NCI-H2081 (cell line): ENCODE measurements around the gene RPS6KA1.
A peak's percentile ranks its signal among the peaks of the same experiment; 100 is the strongest.

ENCODE experiments used
- DNase-seq, 2 experiments: peaks; one replicate each; lab custom pipeline; 2025; lab: John Stamatoyannopoulos, UW

RPS6KA1 gene

DNA sequence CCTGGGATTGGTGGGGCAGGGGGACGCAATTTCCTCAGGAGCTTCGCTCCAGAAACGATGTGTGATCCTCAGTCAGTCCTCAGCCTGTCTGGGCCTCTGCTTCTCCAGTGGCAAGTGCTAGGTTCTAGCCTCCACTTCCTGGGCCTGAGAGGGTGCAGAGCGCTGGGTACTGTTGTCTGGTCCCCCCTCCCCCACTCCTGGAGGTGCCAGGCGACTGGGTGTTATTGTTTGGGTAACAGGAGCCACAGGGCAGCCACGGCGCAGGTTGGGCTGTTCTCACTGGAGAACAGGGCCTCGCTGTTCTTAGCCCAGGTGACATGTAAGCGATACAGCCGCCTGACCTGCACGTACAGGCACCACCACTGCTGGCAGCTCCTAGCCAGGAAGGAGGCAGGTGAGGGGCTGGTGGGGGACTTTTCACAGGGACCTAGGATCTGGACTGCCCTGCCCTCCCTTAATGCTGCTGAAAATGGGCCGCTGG is 2.1 kb downstream of the RPS6KA1 start:
- DNase-seq = peak in 1 of 2 experiments; percentile 26

DNA sequence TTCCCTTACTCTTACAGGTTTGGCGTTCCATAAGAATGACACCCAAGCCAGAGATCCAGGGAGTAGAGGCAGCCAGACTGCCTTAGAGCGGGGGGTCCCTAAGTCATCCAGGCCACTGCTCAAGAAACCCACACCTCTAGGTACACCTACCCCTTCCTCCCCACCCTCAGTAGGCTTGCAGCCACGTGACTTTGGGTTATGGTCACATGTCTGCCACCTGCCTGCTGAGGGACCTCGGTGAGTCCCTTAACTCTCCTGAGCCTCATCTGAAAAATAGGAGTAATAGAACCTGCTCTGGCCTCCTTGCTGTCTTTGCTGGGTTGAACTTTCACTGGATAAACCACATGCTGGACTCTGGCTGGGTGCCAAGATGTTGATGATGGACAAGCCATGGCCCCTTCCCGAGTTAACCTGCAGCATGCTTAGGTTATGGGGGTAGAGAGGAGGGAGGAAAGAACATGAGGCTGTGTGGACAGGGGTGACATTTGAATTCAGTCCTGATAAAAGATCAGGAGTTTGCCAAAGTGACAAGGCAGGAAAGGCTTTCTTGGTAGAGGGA is 4.5 kb downstream of the RPS6KA1 start:
- no peak for DNase-seq

DNA sequence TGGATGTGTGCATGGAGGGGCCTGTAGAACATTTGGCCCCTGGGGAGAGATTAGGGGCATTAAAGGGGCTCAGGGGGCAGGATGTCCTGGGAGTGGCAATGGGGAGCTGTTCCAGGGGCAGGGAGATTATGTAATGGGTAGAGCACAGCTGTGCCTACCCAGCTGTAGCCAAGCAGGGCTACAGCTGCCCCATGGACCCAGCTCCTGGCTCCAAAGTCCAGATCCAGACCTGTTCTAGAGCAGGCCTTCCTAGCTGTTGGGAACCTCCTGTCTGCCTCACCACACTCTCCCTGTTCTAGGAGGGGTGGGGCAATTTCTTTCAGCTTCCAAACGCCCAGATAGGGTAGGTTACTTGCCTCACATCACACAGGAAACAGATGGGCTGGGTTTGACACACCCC is 5.6 kb downstream of the RPS6KA1 start:
- no peak for DNase-seq

DNA sequence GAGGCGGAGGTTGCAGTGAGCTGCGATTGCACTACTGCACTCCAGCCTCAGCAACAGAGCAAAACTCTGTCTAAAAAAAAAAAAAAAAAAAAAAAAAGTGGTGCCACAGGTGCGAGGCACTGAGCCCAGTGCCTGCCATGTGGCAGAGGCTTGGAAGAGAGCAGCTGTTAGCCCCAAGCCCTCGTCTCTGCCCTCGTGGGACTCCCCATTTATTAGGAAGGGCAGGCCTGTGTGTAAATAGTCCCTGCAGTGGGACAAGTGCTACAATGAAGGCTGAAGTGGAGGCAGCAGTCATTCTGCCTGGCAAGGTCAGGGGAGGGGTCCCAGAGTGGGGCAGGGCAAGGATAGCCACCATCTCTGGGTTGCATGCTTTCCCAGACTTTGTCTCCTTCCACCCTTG is 6.5 kb downstream of the RPS6KA1 start:
- DNase-seq = no peak

- no peak for DNase-seq
These were observed 7.0 kb downstream of the RPS6KA1 start for GRCh38 chr1:26536521-26536920.

- DNase-seq = no peak
These were observed 8.4 kb downstream of the RPS6KA1 start for GRCh38 chr1:26537951-26538352.

GRCh38 chr1:26538480-26539412 is 9.2 kb downstream of the RPS6KA1 start:
- DNase-seq = no peak

- no peak for DNase-seq
These were observed 10.2 kb downstream of the RPS6KA1 start for GRCh38 chr1:26539722-26540121.

GRCh38 chr1:26540351-26540750 is 10.8 kb downstream of the RPS6KA1 start:
- DNase-seq = no peak

GRCh38 chr1:26541431-26541815 is 11.9 kb downstream of the RPS6KA1 start:
- no peak for DNase-seq

GRCh38 chr1:26541816-26542711 is 12.5 kb downstream of the RPS6KA1 start:
- peak in 1 of 2 experiments; percentile 18 for DNase-seq

GRCh38 chr1:26542771-26543451 is 13.3 kb downstream of the RPS6KA1 start:
- DNase-seq = no peak

GRCh38 chr1:26543462-26543861 is 13.9 kb downstream of the RPS6KA1 start:
- no peak for DNase-seq

DNA sequence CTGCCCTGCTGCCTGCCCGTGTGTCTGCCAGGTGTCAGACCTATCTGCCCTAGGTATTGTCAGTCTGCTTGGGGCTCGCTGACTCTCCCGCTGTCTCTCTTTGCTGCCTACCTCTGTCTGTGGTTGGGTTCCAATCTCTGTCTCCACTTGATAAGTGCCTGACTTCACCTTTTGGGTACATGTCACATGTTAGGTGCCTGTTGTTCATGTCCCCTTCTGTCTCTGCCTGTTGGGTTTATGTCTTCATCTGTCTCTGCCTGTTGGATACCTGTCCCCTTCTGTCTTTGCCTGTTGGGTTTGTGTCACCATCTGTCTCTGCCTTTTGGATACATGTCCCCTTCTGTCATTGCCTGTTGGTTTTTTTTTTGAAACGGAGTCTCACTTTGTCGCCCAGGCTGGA is 14.6 kb downstream of the RPS6KA1 start:
- DNase-seq = no peak

DNA sequence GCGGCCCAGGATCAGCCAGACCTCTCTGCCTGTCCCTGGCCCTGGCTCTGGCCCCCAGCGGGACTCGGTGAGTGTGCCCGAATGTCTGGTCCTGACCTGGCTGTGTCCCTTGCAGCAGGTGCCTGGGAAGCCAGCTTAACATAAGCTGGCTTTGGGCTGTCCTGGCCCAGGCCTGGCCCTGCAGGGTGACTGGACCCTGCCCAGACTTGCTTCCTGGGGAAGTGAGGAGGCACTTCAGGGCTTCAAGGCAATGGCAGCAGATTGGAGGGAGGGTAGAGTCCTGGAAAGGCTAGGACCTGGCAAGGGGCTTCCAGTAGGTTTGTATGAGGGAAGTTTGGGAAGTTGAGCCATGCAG is 16.4 kb downstream of the RPS6KA1 start:
- no peak for DNase-seq

- DNase-seq = no peak
These were observed 16.8 kb downstream of the RPS6KA1 start for GRCh38 chr1:26546375-26546774.

- no peak for DNase-seq
These were observed 17.3 kb downstream of the RPS6KA1 start for GRCh38 chr1:26546819-26547218.

DNA sequence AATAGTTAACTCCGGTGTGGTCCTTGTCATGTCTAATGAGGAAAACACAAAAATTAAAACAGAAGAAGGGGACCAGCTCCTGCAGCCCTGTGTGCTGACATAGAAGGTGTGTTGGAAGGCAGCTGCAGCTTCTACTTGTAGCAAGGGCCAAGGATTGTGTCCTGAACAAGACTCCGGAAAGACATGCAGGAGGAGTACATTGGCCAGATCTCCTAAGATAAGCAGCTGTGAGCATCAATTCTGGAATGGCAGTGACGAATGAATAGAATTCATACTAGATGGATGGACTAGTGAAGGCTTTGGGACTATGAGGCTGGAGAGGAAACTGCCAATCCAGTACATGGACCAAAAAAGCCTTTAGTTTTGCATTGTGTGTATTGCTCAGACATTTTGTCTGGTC is 19.3 kb downstream of the RPS6KA1 start:
- no peak for DNase-seq

GRCh38 chr1:26550946-26551345 is 21.4 kb downstream of the RPS6KA1 start:
- DNase-seq = no peak

GRCh38 chr1:26552720-26553119 is 23.2 kb downstream of the RPS6KA1 start:
- no peak for DNase-seq

GRCh38 chr1:26553942-26554682 is 24.6 kb downstream of the RPS6KA1 start:
- no peak for DNase-seq
